ENCODE results near the gene FBXO45. TPM values are rescaled to one million over a fixed set of nuclear protein-coding genes. Genes with fewer than 3 reads are reported as not detected.

Gene FBXO45
- total and polyA plus RNA-seq, 2 of the 13 experiments (the other 11 are each of a cell fraction or from before 2014, with no cell fraction given): 7.0 to 12.1 TPM

GRCh38 chr3:196518966-196519717 lies 49.3 kb upstream of the FBXO45 start (continued):
- TF ChIP-seq ZNF431 (CRISPR knock-in tag; IDR thresholded peaks at IDR 0.05; ENCODE audit: borderline replicate concordance, low read depth) (no peak), GATAD1 (CRISPR knock-in tag; IDR thresholded peaks at IDR 0.05) (no peak), ATF4 (CRISPR knock-in tag; IDR thresholded peaks at IDR 0.05) (no peak), ZNF451 (CRISPR knock-in tag; IDR thresholded peaks at IDR 0.05) (no peak), ZBTB20 (CRISPR knock-in tag; IDR thresholded peaks at IDR 0.05; ENCODE audit: borderline replicate concordance, low read depth) (no peak), THAP8 (CRISPR knock-in tag; IDR thresholded peaks at IDR 0.05; ENCODE audit: borderline replicate concordance) (no peak), ZNF331 (CRISPR knock-in tag; IDR thresholded peaks at IDR 0.05) (no peak), E2F1 (CRISPR knock-in tag; IDR thresholded peaks at IDR 0.05) (no peak), ZNF709 (CRISPR knock-in tag; IDR thresholded peaks at IDR 0.05) (no peak), ELF3 (CRISPR knock-in tag; IDR thresholded peaks at IDR 0.05) (no peak; the same call in 1 of the 2 replicates), PBX2 (CRISPR knock-in tag; IDR thresholded peaks at IDR 0.05) (no peak), SUZ12 (IDR thresholded peaks at IDR 0.05; ENCODE audit: low read depth, low read length) (no peak), GMEB2 (CRISPR knock-in tag; IDR thresholded peaks at IDR 0.05; ENCODE audit: low read depth) (no peak), MAFK (conservative IDR thresholded peaks at IDR 0.05 in 1 of 2, IDR thresholded peaks at IDR 0.05 in 1 of 2; ENCODE audit: low read length in 2 of 2) (no peak), ZNF354B (CRISPR knock-in tag; IDR thresholded peaks at IDR 0.05) (no peak), MEF2D (CRISPR knock-in tag; IDR thresholded peaks at IDR 0.05) (no peak), RCOR2 (CRISPR knock-in tag; IDR thresholded peaks at IDR 0.05) (no peak), ISX (CRISPR knock-in tag; conservative IDR thresholded peaks at IDR 0.05) (no peak), HNRNPK (IDR thresholded peaks at IDR 0.05; ENCODE audit: low read depth, low read length, poor library complexity, severe bottlenecking) (no peak), ZNF576 (CRISPR knock-in tag; IDR thresholded peaks at IDR 0.05) (no peak), POLR2AphosphoS5 (IDR thresholded peaks at IDR 0.05; ENCODE audit: low read depth, low read length) (no peak), ZKSCAN5 (CRISPR knock-in tag; IDR thresholded peaks at IDR 0.05) (no peak), GABPA (IDR thresholded peaks at IDR 0.05; ENCODE audit: low read depth, low read length) (no peak), GABPA (CRISPR knock-in tag; IDR thresholded peaks at IDR 0.05; ENCODE audit: low read depth) (no peak), ZNF652 (CRISPR knock-in tag; IDR thresholded peaks at IDR 0.05; ENCODE audit: borderline replicate concordance, low read depth) (no peak), RBM22 (optimal IDR thresholded peaks at IDR 0.05; ENCODE audit: low read length) (no peak)
